GM21737 (cell line): ENCODE results near the gene CCKAR.

Experiments
- ATAC-seq: cut with Tn5 transposase; IDR thresholded peaks from one replicate; pipeline ENCODE4 v1.9.1; 2021; ENCODE audit warnings: mild to moderate bottlenecking, moderate library complexity; ENCODE audit not compliant: unreplicated experiment

Gene CCKAR

GRCh38 chr4:26491449-26492170 is 1.3 kb upstream of the CCKAR start:
- no peak for ATAC-seq

GRCh38 chr4:26490960-26491284 is 638 bp upstream of the CCKAR start:
- no peak for ATAC-seq

GRCh38 chr4:26489101-26489985 is 941 bp downstream of the CCKAR start:
- no peak for ATAC-seq

GRCh38 chr4:26485684-26486083 is 4.6 kb downstream of the CCKAR start:
- no peak for ATAC-seq

GRCh38 chr4:26484516-26484915 is 5.8 kb downstream of the CCKAR start:
- no peak for ATAC-seq

- ATAC-seq = no peak
Measured at GRCh38 chr4:26484032-26484515, 6.2 kb downstream of the CCKAR start.

GRCh38 chr4:26482508-26483462 is 7.5 kb downstream of the CCKAR start:
- no peak for ATAC-seq

GRCh38 chr4:26478330-26478729 is 12.0 kb downstream of the CCKAR start:
- no peak for ATAC-seq

GRCh38 chr4:26476545-26476944 is 13.7 kb downstream of the CCKAR start:
- no peak for ATAC-seq

GRCh38 chr4:26475716-26476115 is 14.6 kb downstream of the CCKAR start:
- ATAC-seq = no peak

- ATAC-seq = no peak
Measured at GRCh38 chr4:26474551-26474950, 15.7 kb downstream of the CCKAR start.

- no peak for ATAC-seq
Measured at GRCh38 chr4:26473893-26474292, 16.4 kb downstream of the CCKAR start.

GRCh38 chr4:26471890-26472289 is 18.4 kb downstream of the CCKAR start:
- ATAC-seq = no peak

- ATAC-seq = no peak
Measured at GRCh38 chr4:26468977-26469376, 21.3 kb downstream of the CCKAR start.

- no peak for ATAC-seq
Measured at GRCh38 chr4:26468283-26468949, 21.9 kb downstream of the CCKAR start.

- ATAC-seq = no peak
Measured at GRCh38 chr4:26467724-26468123, 22.6 kb downstream of the CCKAR start.

- ATAC-seq = no peak
Measured at GRCh38 chr4:26466578-26467270, 23.6 kb downstream of the CCKAR start.

GRCh38 chr4:26464420-26465095 is 25.7 kb downstream of the CCKAR start:
- ATAC-seq = no peak

- ATAC-seq = no peak
Measured at GRCh38 chr4:26463386-26463785, 26.9 kb downstream of the CCKAR start.
